Neural cell (in vitro differentiated cells): ENCODE measurements around the gene MBD5.

Source experiments
- EZH2 ChIP-seq: fragments of 200-600, 300-800 bp; shearing (Covaris generic), sonication (generic); IDR thresholded peaks from 2 replicates; pipeline ENCODE4 v1.6.1; 2014; ENCODE audit warnings: antibody characterized with exemption, low read length, borderline replicate concordance, mild to moderate bottlenecking; ENCODE audit not compliant: insufficient read depth, poor library complexity, severe bottlenecking
- MXI1 ChIP-seq: fragments of 450-650 bp; conservative IDR thresholded peaks from 2 replicates; pipeline ENCODE4 v1.6.1; 2014; ENCODE audit warnings: antibody characterized with exemption, mild to moderate bottlenecking; ENCODE audit not compliant: poor library complexity, severe bottlenecking
- POLR2AphosphoS5 ChIP-seq: IDR thresholded peaks from 2 replicates; pipeline ENCODE4 v1.6.1; 2012
- TAF1 ChIP-seq: IDR thresholded peaks from 2 replicates; pipeline ENCODE4 v1.6.1; 2012; ENCODE audit warnings: low read depth
- TF ChIP-seq, protein P1 (sequence below): fragments of 450-650 bp; IDR thresholded peaks from 2 replicates; pipeline ENCODE4 v1.5.1; 2014; ENCODE audit warnings: antibody characterized with exemption, mild to moderate bottlenecking, moderate library complexity; ENCODE audit not compliant: poor library complexity, severe bottlenecking
- TF ChIP-seq, protein P2 (sequence below): IDR thresholded peaks from 2 replicates; pipeline ENCODE4 v1.6.1; 2012; ENCODE audit warnings: borderline replicate concordance

DNA sequence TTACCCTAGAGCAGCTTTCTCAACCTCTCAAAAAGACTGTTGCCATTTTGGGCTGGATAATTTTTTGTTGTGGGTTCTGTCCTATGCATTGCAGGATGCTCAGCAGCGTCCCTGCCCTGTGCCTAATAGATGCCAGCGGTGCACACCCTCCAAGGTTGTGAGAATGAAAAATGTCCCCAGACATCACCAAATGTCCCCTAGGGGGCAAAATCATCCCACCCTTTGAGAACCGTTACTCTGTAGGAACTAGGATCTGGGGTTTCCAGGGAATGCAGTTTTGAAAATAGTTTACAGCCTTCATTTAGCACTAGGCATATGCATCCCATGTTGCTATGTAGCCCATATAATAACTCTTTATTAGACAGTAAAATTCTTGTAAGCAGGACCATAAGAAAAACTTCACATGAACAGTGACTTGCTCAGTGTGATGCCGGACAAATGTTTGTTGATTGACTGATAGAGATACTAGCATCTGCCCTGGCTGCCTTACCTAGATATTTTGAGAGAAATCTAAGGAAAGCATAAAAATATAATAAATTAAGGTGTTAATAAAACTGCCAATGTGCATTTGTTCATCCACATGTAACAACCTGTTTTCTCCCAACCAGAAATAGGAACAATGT is 544.5 kb downstream of the MBD5 start:
- TF ChIP-seq, protein P1, sequence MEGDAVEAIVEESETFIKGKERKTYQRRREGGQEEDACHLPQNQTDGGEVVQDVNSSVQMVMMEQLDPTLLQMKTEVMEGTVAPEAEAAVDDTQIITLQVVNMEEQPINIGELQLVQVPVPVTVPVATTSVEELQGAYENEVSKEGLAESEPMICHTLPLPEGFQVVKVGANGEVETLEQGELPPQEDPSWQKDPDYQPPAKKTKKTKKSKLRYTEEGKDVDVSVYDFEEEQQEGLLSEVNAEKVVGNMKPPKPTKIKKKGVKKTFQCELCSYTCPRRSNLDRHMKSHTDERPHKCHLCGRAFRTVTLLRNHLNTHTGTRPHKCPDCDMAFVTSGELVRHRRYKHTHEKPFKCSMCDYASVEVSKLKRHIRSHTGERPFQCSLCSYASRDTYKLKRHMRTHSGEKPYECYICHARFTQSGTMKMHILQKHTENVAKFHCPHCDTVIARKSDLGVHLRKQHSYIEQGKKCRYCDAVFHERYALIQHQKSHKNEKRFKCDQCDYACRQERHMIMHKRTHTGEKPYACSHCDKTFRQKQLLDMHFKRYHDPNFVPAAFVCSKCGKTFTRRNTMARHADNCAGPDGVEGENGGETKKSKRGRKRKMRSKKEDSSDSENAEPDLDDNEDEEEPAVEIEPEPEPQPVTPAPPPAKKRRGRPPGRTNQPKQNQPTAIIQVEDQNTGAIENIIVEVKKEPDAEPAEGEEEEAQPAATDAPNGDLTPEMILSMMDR = no peak
- TF ChIP-seq EZH2 (no peak), TAF1 (no peak), POLR2AphosphoS5 (no peak), MXI1 (no peak)
- TF ChIP-seq, protein P2, sequence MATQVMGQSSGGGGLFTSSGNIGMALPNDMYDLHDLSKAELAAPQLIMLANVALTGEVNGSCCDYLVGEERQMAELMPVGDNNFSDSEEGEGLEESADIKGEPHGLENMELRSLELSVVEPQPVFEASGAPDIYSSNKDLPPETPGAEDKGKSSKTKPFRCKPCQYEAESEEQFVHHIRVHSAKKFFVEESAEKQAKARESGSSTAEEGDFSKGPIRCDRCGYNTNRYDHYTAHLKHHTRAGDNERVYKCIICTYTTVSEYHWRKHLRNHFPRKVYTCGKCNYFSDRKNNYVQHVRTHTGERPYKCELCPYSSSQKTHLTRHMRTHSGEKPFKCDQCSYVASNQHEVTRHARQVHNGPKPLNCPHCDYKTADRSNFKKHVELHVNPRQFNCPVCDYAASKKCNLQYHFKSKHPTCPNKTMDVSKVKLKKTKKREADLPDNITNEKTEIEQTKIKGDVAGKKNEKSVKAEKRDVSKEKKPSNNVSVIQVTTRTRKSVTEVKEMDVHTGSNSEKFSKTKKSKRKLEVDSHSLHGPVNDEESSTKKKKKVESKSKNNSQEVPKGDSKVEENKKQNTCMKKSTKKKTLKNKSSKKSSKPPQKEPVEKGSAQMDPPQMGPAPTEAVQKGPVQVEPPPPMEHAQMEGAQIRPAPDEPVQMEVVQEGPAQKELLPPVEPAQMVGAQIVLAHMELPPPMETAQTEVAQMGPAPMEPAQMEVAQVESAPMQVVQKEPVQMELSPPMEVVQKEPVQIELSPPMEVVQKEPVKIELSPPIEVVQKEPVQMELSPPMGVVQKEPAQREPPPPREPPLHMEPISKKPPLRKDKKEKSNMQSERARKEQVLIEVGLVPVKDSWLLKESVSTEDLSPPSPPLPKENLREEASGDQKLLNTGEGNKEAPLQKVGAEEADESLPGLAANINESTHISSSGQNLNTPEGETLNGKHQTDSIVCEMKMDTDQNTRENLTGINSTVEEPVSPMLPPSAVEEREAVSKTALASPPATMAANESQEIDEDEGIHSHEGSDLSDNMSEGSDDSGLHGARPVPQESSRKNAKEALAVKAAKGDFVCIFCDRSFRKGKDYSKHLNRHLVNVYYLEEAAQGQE = no peak
